K562 (cell line): Measurements from ENCODE around the gene FANCC. TPM values are rescaled to one million over a fixed set of nuclear protein-coding genes. Genes with fewer than 3 reads are reported as not detected.

Source experiments
- ATAC-seq: fragments of 200-7000 bp; cut with Tn5 transposase; 3 replicates; pipeline ENCODE4 v1.9.1; 2020; ENCODE audit warnings: moderate library complexity
- BruUV-seq: library from RNA; stranded (reverse); fragments of 400-500 nt; replicated peaks from 2 replicates; lab custom pipeline; 2021; lab: Mats Ljungman, UMichigan
- CTCF ChIA-PET: fragments of 300-600 bp; formaldehyde crosslinking; extraction: SDS; loops from one replicate; lab custom pipeline; 2021; ENCODE audit warnings: low intra/inter-chr PET ratio; lab: Yijun Ruan, JAX
- POLR2A ChIA-PET: fragments of 300-600, 350-650 bp; sonication (Branson Sonifier 250); formaldehyde crosslinking; extraction: SDS; loops from one replicate; lab custom pipeline; 2021; ENCODE audit warnings: antibody characterized with exemption, inconsistent platforms; lab: Yijun Ruan, JAX
- DNase-seq, 4 experiments: peaks; one replicate each; pipeline versions ENCODE4 v3.0.0 to v3.0.0-alpha.2; 2011 to 2018; ENCODE audit warnings: low spot score in 3 of 4, mixed read lengths in 3 of 4; ENCODE audit errors: extremely low read depth in 1 of 4
- FAIRE-seq: peaks from 2 replicates; lab custom pipeline; 2011; peaks lifted over from hg19 to GRCh38; lab: Jason Lieb, UNC
- H2AFZ ChIP-seq: 2 replicates; pipeline ENCODE4 v1.6.0; 2011; ENCODE audit warnings: low read depth, low read length, control low read depth, inconsistent platforms
- H3K27ac ChIP-seq: fragments of 200-600 bp; 3 replicates; pipeline ENCODE4 v1.8.0; 2011; ENCODE audit warnings: low read depth, mild to moderate bottlenecking, control low read depth, inconsistent platforms, low read length, moderate library complexity, mixed read lengths; ENCODE audit errors: extremely low read depth
- H3K27me3 ChIP-seq, 2 experiments: fragments of 300-600 bp in 1 of 2; 2 replicates in 1 of 2; 3 replicates in 1 of 2; pipeline versions ENCODE4 v1.6.0 to v1.8.0; 2011; ENCODE audit warnings: inconsistent platforms in 2 of 2, low read length in 2 of 2, mild to moderate bottlenecking in 1 of 2, mixed read lengths in 1 of 2, moderate library complexity in 1 of 2; ENCODE audit not compliant: control insufficient read depth in 2 of 2, insufficient read depth in 2 of 2
- H3K36me3 ChIP-seq: fragments of 300-600 bp; 3 replicates; pipeline ENCODE4 v1.8.0; 2011; ENCODE audit warnings: mild to moderate bottlenecking, low read length, inconsistent platforms; ENCODE audit not compliant: control insufficient read depth, insufficient read depth
- H3K4me1 ChIP-seq, 2 experiments: fragments of 200-600 bp in 1 of 2; replicated peaks in 1 of 2; 2 replicates in 1 of 2; 3 replicates in 1 of 2; pipeline versions ENCODE4 v1.5.1 to v1.8.0; 2011; ENCODE audit warnings: inconsistent platforms in 2 of 2, low read length in 2 of 2, mild to moderate bottlenecking in 1 of 2, mixed read lengths in 1 of 2, moderate library complexity in 1 of 2; ENCODE audit not compliant: control insufficient read depth in 2 of 2, insufficient read depth in 2 of 2
- H3K4me2 ChIP-seq: 2 replicates; pipeline ENCODE4 v1.6.1; 2011; ENCODE audit warnings: low read length, control low read depth, inconsistent platforms, mixed read lengths; ENCODE audit not compliant: insufficient read depth
- H3K4me3 ChIP-seq: fragments of 200-600 bp; sonication (generic), shearing (Covaris generic); 2 replicates; pipeline ENCODE4 v1.5.1; 2016; ENCODE audit warnings: control low read depth, inconsistent platforms
- H3K79me2 ChIP-seq: fragments of 200-600 bp; 3 replicates; pipeline ENCODE4 v1.8.0; 2011; ENCODE audit warnings: low read length, inconsistent platforms; ENCODE audit not compliant: control insufficient read depth, insufficient read depth
- H3K9ac ChIP-seq, 2 experiments: 2 replicates each; pipeline versions ENCODE4 v1.6.0 to v1.6.1; 2011; ENCODE audit warnings: low read depth in 2 of 2, low read length in 2 of 2, control low read depth in 1 of 2, inconsistent platforms in 1 of 2, mild to moderate bottlenecking in 1 of 2, mixed read lengths in 1 of 2; ENCODE audit not compliant: insufficient read depth in 1 of 2
- H3K9me1 ChIP-seq: one replicate; pipeline ENCODE4 v1.6.0; 2011; ENCODE audit warnings: inconsistent platforms, mild to moderate bottlenecking, low read length, moderate library complexity; ENCODE audit not compliant: control insufficient read depth, insufficient read depth
- H3K9me3 ChIP-seq: replicated peaks from 2 replicates; pipeline ENCODE4 v1.5.1; 2011; ENCODE audit warnings: low read depth, low read length, inconsistent platforms; ENCODE audit not compliant: control insufficient read depth, insufficient read depth
- H4K20me1 ChIP-seq: replicated peaks from 2 replicates; pipeline ENCODE4 v1.6.1; 2011; ENCODE audit warnings: low read length, inconsistent platforms, mixed read lengths; ENCODE audit not compliant: control insufficient read depth, insufficient read depth
- GTF2E2 ChIP-seq: fragments of 200-800 bp; sonication (Bioruptor generic); IDR thresholded peaks from 2 replicates; pipeline ENCODE4 v1.6.1; 2016; ENCODE audit warnings: missing genetic modification characterization, missing compliant biosample characterization
- NFIX ChIP-seq: fragments of 250-450 bp; sonication (Bioruptor Pico); IDR thresholded peaks from 2 replicates; pipeline ENCODE4 v1.4.0; 2020; ENCODE audit warnings: low read depth, mild to moderate bottlenecking, moderate library complexity
- POU5F1 ChIP-seq: fragments of 150-350 bp; IDR thresholded peaks from 2 replicates; pipeline ENCODE4 v1.6.1; 2014; ENCODE audit warnings: borderline replicate concordance, low read length, low read depth, mild to moderate bottlenecking; ENCODE audit not compliant: partially characterized antibody
- SIN3A ChIP-seq, 2 experiments: fragments of 150-350 bp in 1 of 2; IDR thresholded peaks; 2 replicates each; pipeline ENCODE4 v1.6.1; 2011 to 2016; ENCODE audit warnings: borderline replicate concordance in 2 of 2, low read depth in 2 of 2, low read length in 2 of 2, mild to moderate bottlenecking in 2 of 2, moderate library complexity in 2 of 2; ENCODE audit not compliant: control insufficient read depth in 1 of 2
- TEAD2 ChIP-seq: fragments of 450-650 bp; IDR thresholded peaks from 2 replicates; pipeline ENCODE4 v1.6.1; 2016; ENCODE audit warnings: missing genetic modification characterization, control low read depth, missing compliant biosample characterization
- ZC3H8 ChIP-seq: fragments of 450-650 bp; IDR thresholded peaks from 2 replicates; pipeline ENCODE4 v1.6.1; 2017
- ZNF134 ChIP-seq: fragments of 250-450 bp; sonication (Bioruptor Pico); conservative IDR thresholded peaks from 2 replicates; pipeline ENCODE4 v1.4.0; 2020
- ZNF583 ChIP-seq: fragments of 250-450 bp; sonication (Bioruptor Pico); IDR thresholded peaks from 2 replicates; pipeline ENCODE4 v1.4.0; 2020
- ZNF584 ChIP-seq: fragments of 200-800 bp; sonication (Bioruptor generic); IDR thresholded peaks from 2 replicates; pipeline ENCODE4 v1.6.1; 2016; ENCODE audit warnings: low read depth, mild to moderate bottlenecking, missing genetic modification characterization, missing compliant biosample characterization
- WGBS: fragments of 100-300 bp; shearing (Covaris generic); methylation state at CpG from one replicate; pipeline ENCODE4 v1.1.6; 2016; ENCODE audit warnings: low coverage, mixed read lengths; ENCODE audit not compliant: insufficient coverage; ENCODE audit errors: missing lambda C conversion rate; 5-methylcytosine and 5-hydroxymethylcytosine counted together
- in situ Hi-C: fragments of 300-500 bp; cut with MboI; formaldehyde crosslinking; loops from 4 replicates; pipeline ENCODE4 v1.15.0; 2018; ENCODE audit warnings: inconsistent platforms, mixed read lengths
- intact Hi-C: fragments of 100-400 bp; cut with micrococcal nuclease; formaldehyde crosslinking; loops from 2 replicates; pipeline ENCODE4 v1.14.2; 2022
- polyA plus RNA-seq, 8 experiments: library from polyadenylated mRNA; depleted of rRNA in 4 of 8; stranded (reverse) in 5 of 8; unstranded in 3 of 8; fragments of >200 nt; fragmentation: Nextera tagmentation in 2 of 8; fragmentation: Illumina TruSeq in 1 of 8; extraction: Ambion mirVana in 2 of 8; extraction: Trizol in 1 of 8; gene quantifications; 2 replicates each; pipeline versions ENCODE4 v1.2.1 to v1.2.3, GENCODE V29; 2011 to 2014; ENCODE audit warnings: inconsistent platforms in 1 of 8, missing spikeins in 1 of 8
- total RNA-seq, 7 experiments: library from RNA; depleted of rRNA in 6 of 7; stranded (reverse); fragments of >200 nt in 6 of 7; fragmentation: Illumina TruSeq in 2 of 7; extraction: Trizol in 2 of 7; gene quantifications; 2 replicates each; pipeline versions ENCODE4 v1.2.1 to v1.2.3, GENCODE V29; 2011 to 2021; ENCODE audit warnings: low replicate concordance in 1 of 7
- TF ChIP-seq, protein P1 (sequence below): fragments of 450-650 bp; formaldehyde crosslinking; IDR thresholded peaks from 2 replicates; pipeline ENCODE4 v1.4.0; 2020; ENCODE audit warnings: mild to moderate bottlenecking
- TF ChIP-seq, protein P2 (sequence below): sonication (generic); formaldehyde crosslinking; IDR thresholded peaks from 2 replicates; pipeline ENCODE4 v1.8.1; 2023; ENCODE audit warnings: mild to moderate bottlenecking, missing genetic modification reagents

Gene FANCC
- total and polyA plus RNA-seq, 9 of the 15 experiments (the other 6 are each of a cell fraction or from before 2014, with no cell fraction given) = 4.6 to 18.4 (median 14.2) TPM

DNA sequence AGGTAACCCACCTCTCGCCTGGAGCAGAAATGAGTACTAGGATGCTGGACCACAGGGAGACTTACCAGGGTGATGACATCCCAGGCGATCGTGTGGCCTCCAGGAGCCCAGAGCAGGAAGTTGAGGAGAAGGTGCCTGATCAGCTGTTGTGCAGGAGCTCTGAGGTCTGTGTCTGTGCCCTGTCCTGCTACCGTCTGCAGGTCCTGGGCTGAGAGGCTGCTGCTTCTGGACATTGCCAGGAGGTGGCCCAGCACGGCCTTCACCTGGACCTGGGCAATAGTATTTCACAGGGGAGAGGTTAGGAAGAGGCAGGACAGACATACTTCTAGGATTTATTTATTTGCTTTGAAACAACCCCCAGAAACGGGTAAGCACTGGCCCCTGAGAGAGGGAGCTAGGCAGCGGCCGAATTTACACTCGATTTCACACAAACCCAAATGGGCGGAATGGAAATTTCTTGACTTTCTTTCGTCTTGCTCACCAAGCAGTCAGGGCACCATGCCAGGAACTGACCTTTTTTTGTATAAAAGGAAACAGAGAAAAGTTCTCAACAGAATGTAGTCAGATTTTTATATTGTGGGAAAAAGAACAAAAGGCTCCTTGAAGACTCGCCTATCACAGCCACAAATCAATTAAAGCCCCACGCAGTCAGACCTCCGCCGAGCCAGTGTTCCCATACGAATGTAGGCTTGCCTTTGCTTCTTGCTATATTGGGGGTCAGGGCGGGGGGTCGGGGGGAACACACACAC lies 210.3 kb downstream of the FANCC start:
- TF ChIP-seq POU5F1 (no peak), TEAD2 (tag) (no peak), ZNF134 (CRISPR knock-in tag) (no peak), SIN3A (IDR thresholded peaks at IDR 0.05; ENCODE audit: borderline replicate concordance in 2 of 2, control insufficient read depth in 1 of 2, low read depth in 2 of 2, low read length in 2 of 2) (no peak), NFIX (CRISPR knock-in tag) (no peak), GTF2E2 (tag) (no peak), ZNF583 (CRISPR knock-in tag) (no peak), ZNF584 (CRISPR knock-in tag) (no peak), ZC3H8 (no peak)
- TF ChIP-seq, protein P1, sequence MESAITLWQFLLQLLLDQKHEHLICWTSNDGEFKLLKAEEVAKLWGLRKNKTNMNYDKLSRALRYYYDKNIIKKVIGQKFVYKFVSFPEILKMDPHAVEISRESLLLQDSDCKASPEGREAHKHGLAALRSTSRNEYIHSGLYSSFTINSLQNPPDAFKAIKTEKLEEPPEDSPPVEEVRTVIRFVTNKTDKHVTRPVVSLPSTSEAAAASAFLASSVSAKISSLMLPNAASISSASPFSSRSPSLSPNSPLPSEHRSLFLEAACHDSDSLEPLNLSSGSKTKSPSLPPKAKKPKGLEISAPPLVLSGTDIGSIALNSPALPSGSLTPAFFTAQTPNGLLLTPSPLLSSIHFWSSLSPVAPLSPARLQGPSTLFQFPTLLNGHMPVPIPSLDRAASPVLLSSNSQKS (CRISPR knock-in tag) = no peak
- TF ChIP-seq, protein P2, sequence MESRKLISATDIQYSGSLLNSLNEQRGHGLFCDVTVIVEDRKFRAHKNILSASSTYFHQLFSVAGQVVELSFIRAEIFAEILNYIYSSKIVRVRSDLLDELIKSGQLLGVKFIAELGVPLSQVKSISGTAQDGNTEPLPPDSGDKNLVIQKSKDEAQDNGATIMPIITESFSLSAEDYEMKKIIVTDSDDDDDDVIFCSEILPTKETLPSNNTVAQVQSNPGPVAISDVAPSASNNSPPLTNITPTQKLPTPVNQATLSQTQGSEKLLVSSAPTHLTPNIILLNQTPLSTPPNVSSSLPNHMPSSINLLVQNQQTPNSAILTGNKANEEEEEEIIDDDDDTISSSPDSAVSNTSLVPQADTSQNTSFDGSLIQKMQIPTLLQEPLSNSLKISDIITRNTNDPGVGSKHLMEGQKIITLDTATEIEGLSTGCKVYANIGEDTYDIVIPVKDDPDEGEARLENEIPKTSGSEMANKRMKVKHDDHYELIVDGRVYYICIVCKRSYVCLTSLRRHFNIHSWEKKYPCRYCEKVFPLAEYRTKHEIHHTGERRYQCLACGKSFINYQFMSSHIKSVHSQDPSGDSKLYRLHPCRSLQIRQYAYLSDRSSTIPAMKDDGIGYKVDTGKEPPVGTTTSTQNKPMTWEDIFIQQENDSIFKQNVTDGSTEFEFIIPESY (CRISPR knock-in tag) = no peak
- in situ Hi-C loops (no loop called here), intact Hi-C loops (no loop called here)
- no peaks in the 10 kb centered on the region for H3K9me3 ChIP-seq
- H4K20me1 ChIP-seq = no peaks in the 10 kb centered on the region
- no peak overlapping the region for H3K4me3 ChIP-seq
- H3K36me3 ChIP-seq = peaks cover 14% of the 10 kb centered on the region; the same call in 1 of the 3 replicates
- no peaks in the 10 kb centered on the region for H3K79me2 ChIP-seq
- H3K27me3 ChIP-seq = no peaks in the 10 kb centered on the region
- H2AFZ ChIP-seq = no peak overlapping the region
- no TSS peak for BruUV-seq
- 86% methylated on average over 18 of the region's 18 CpGs for WGBS
- CTCF ChIA-PET = no interaction called here
- DNase-seq (no peak), ATAC-seq (no peak), FAIRE-seq (no peak)
- POLR2A ChIA-PET = no interaction called here
- no peak overlapping the region for H3K27ac ChIP-seq
- no peak overlapping the region for H3K4me2 ChIP-seq
- H3K9me1 ChIP-seq = no peaks in the 10 kb centered on the region
- peaks cover 0 to 7% of the 10 kb centered on the region in 2 experiments; a peak in 1 of 5 replicates for H3K4me1 ChIP-seq
- no peak overlapping the region for H3K9ac ChIP-seq
